GM23248 (cell line): ENCODE data around the gene MAGEL2.

Experiments used
- EZH2 ChIP-seq: fragments of 200-600 bp; sonication (generic); IDR thresholded peaks from 2 replicates; pipeline ENCODE4 v1.6.1; 2018; ENCODE audit warnings: antibody characterized with exemption, mild to moderate bottlenecking; ENCODE audit not compliant: insufficient read depth, poor library complexity, severe bottlenecking
- EZH2phosphoT487 ChIP-seq: fragments of 200-600 bp; sonication (generic); IDR thresholded peaks from 2 replicates; pipeline ENCODE4 v1.6.1; 2018; ENCODE audit warnings: antibody characterized with exemption, moderate library complexity, mild to moderate bottlenecking, low read depth; ENCODE audit not compliant: insufficient read depth

DNA sequence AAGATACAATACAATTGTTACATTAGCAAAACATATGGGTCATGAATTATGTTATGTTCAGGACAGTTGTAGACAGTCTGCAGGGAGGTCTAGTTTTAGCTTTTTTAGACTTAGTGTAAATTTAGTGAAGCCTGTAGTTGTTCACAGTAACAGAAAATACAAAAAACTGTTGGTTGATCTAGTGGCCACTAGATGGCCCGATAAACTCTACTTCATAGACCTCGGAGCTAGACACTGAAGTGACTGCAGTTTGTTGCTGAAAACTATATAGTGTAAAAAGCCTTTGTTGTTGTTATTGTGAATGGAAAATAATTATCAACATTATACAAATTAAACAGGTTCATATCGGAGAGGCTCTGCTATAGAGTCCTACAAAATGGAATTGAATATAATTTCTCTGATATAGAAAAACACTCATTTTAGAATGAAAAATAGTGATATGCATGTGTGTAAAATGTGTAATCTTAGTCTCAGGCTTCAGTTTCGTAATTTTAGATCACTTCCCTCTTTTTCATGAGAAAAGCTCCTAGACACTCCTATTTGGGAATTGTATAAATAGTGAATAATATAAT, 18.3 kb downstream of the MAGEL2 start:
- TF ChIP-seq EZH2phosphoT487: no peak
- no peak for TF ChIP-seq EZH2
